SK-MEL-5 (cell line): ENCODE measurements around the gene YLPM1. TPM values are rescaled to one million over a fixed set of nuclear protein-coding genes. Genes with fewer than 3 reads are reported as not detected.
A peak's percentile ranks its signal among the peaks of the same experiment; 100 is the strongest.

ENCODE experiments used
- DNase-seq: peaks from one replicate; pipeline ENCODE4 v3.0.0-alpha.2; 2016; ENCODE audit warnings: low read depth, low spot score
- in situ Hi-C: cut with HindIII; loops from 2 replicates; pipeline ENCODE4 v1.10.0; 2016; ENCODE audit warnings: low sequenced_read_pairs, high pct_unique_total_duplicates, low pct_unique_long_range_greater_than_20kb
- total RNA-seq: library from RNA; depleted of rRNA; stranded (reverse); fragments of >200 nt; shearing (Covaris generic); gene quantifications from 2 replicates; pipeline ENCODE4 v1.2.3, GENCODE V29; 2014

The YLPM1 gene
- total RNA-seq, 1 experiment from 2014 or later, result 10.8 TPM

GRCh38 chr14:74785056-74785613 lies 22.0 kb downstream of the YLPM1 start:
- no peak for DNase-seq
- in situ Hi-C loops, result no loop called here

- in situ Hi-C loops, result no loop called here
- no peak for DNase-seq
Observed at GRCh38 chr14:74786796-74787315, 23.7 kb downstream of the YLPM1 start.

GRCh38 chr14:74792249-74793039 lies 29.3 kb downstream of the YLPM1 start:
- in situ Hi-C loops, result no loop called here
- peak; percentile 10 for DNase-seq

- in situ Hi-C loops, result no loop called here
- peak; percentile 37 for DNase-seq
Observed at GRCh38 chr14:74793506-74794155, 30.5 kb downstream of the YLPM1 start.

GRCh38 chr14:74794947-74795346 lies 31.8 kb downstream of the YLPM1 start:
- in situ Hi-C loops, result no loop called here
- DNase-seq, result no peak

GRCh38 chr14:74799765-74800164 lies 36.6 kb downstream of the YLPM1 start:
- DNase-seq, result no peak
- in situ Hi-C loops, result no loop called here

DNA sequence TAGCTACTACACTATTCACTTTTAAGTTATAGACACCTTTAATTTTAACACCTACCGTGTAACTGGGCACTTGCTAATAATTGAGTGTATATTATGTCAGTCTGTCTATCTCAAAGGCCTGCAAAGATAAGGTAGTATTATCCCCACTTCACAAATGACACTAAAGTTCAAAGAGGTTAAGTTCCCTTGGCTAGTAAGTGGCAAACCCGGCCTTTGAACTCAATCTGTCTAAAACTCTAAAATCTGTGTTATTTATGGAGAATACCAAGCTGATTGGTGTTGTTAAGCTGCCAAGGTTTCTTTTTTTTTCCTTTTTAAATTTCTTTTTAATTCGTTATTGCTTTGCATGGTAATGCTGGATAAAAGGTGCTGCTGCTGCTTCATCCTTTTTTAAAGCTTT lies 37.7 kb downstream of the YLPM1 start:
- in situ Hi-C loops, result no loop called here
- no peak for DNase-seq

GRCh38 chr14:74801396-74801795 lies 38.3 kb downstream of the YLPM1 start:
- no peak for DNase-seq
- in situ Hi-C loops, result no loop called here

DNA sequence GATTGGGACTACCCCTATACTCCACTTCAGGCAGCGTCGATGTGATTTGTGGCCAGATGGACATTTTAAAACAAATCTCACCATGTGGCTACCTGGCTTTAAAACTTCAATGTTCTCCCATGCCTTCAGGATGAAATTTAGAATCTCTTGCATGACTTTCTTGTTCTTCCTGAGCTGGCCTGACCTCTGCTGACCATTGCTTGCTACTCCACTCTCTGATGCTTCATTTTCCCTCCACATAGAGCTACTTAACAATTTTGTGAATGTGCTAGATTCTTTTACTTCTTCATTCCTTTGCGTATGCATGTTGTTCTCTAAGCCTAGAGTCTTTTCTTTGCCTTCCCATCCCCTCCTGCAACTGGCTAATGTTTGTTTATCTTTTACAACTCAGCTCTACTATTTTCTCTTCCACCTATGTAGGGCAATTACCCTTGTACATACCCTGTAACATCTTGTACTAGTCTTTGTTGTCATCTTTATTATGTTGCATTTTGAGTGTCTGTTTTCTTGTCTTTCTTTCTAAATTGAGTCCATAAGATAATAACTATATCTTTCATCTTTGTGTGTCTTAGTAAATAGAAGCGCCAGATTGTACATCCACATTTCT lies 41.2 kb downstream of the YLPM1 start:
- peak; percentile 66 for DNase-seq
- in situ Hi-C loops, result no loop called here

DNA sequence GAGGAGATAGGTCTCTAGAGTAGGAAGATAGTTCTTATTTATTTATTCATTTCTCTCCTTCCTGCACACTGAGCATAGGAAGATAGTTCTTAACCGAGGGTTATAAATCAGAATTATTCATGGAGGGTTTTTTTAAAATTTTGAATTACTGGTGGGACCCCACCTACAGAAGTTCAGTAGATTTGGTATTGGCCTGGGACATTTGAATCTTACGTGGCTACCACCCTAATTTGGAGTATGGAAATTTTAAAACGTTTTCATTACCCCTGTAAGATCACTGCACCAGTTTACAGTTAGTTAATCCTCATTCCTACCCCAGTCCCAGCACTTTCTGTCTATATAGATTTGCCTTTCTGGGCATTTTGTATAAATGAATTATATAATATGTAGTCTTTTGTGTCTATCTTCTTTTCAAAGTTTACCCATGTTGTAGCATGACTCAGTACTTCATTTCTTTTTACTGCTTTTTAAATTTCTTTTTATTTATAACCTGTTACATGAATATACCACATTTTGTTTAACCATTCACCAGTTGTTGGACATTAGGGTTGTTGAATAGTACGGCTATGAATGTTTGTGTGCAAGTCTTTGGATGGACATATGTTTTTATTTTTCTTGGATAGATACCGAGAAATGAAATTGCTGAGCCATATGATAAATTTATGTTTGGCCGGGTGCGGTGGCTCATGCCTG lies 44.9 kb downstream of the YLPM1 start:
- DNase-seq, result no peak
- in situ Hi-C loops, result no loop called here

DNA sequence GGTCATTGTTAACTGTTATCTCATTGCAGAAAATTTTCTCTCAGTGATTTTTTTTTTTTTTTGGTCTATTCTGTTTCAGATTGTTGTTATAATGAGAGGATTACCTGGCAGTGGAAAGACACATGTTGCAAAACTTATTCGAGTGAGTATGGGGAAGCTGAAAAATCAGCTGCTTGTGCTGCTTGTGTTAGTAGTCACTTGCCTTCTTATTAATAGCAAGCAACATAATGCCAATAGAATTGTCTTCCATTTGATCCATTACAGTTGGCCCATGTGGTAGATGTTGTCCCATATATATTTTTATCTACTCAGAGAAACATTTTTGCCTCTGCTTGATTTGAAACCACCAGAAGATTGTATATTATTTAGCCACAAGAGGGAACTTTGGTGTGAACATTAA lies 53.0 kb downstream of the YLPM1 start:
- no peak for DNase-seq
- in situ Hi-C loops, result no loop called here

GRCh38 chr14:74820288-74820687 lies 57.2 kb downstream of the YLPM1 start:
- DNase-seq, result no peak
- in situ Hi-C loops, result no loop called here

GRCh38 chr14:74821267-74821915 lies 58.3 kb downstream of the YLPM1 start:
- in situ Hi-C loops, result no loop called here
- DNase-seq, result no peak

- in situ Hi-C loops, result no loop called here
- DNase-seq, result no peak
Observed at GRCh38 chr14:74824997-74825396, 61.9 kb downstream of the YLPM1 start.

GRCh38 chr14:74826574-74826973 lies 63.5 kb downstream of the YLPM1 start:
- no peak for DNase-seq
- in situ Hi-C loops, result no loop called here

DNA sequence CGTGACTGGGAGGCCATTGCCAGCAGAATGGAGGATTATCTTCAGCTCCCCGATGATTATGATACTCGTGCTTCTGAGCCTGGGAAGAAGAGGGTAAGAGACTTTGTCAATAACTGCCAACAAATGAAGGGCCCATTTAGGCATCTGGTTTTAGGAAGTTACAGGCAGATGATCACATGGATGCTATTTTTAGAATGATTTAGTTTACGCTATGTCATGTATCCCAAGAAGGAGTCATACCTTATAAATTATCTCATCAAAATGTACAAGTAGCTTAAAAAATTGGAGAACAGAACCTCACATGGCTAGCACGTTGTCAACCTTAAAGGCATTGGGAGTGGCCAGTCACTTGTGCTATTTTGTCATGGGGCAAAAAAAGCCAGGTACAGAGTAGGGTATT lies 66.1 kb downstream of the YLPM1 start:
- DNase-seq, result no peak
- in situ Hi-C loops, result no loop called here

DNA sequence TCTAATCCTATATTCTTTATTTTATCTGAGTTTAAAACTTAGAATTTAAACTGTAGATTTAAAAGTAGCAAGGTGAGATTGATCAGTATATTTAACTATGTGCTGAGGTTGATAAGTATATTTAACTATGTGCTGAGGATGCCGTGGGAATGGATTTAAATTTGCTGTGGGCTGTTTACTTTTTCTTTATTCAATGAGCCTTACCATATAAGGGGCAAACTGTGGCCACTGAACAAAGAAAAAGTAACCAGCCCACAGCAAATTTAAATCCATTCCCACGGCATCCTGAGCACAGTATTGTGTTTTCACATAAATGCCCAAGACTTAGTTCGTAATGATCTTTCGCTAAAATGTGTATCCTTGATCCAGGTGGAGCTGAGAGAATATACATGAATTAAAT lies 69.7 kb downstream of the YLPM1 start:
- DNase-seq, result no peak
- in situ Hi-C loops, result no loop called here
